HCT116 (cell line): ENCODE measurements around the gene ACLY. TPM values are rescaled to one million over a fixed set of nuclear protein-coding genes. Genes with fewer than 3 reads are reported as not detected.

Source experiments
- ATAC-seq: fragments of 200-7000 bp; cut with Tn5 transposase; 2 replicates; pipeline ENCODE4 v1.9.1; 2020; ENCODE audit warnings: mild to moderate bottlenecking, moderate library complexity
- BruUV-seq: library from RNA; stranded (reverse); fragments of 400-500 nt; replicated peaks from 2 replicates; lab custom pipeline; 2021; lab: Mats Ljungman, UMichigan
- CTCF ChIA-PET: fragments of 300-600 bp; sonication (Branson Sonifier 250); formaldehyde crosslinking; loops from one replicate; lab custom pipeline; 2021; ENCODE audit warnings: antibody characterized with exemption; lab: Charles Lee
- POLR2A ChIA-PET: fragments of 300-600, 350-600 bp; sonication (Branson Sonifier 250); formaldehyde crosslinking; loops from one replicate; lab custom pipeline; 2021; ENCODE audit warnings: antibody characterized with exemption; lab: Charles Lee
- RAD21 ChIA-PET, 2 experiments: fragments of 300-600 bp; sonication (Branson Sonifier 250); formaldehyde crosslinking; loops; one replicate each; lab custom pipeline; 2023; ENCODE audit warnings: low total read pairs in 2 of 2; ENCODE audit not compliant: uncharacterized antibody in 2 of 2, unreplicated experiment in 2 of 2, low non-redundant PET in 1 of 2; lab: Charles Lee
- DNase-seq: peaks from one replicate; pipeline ENCODE4 v3.0.0-alpha.2; 2010; ENCODE audit warnings: low read depth, low spot score
- H2AFZ ChIP-seq: fragments of 200-600 bp; shearing (Covaris generic), sonication (generic); 2 replicates; pipeline ENCODE4 v1.6.1; 2017; ENCODE audit warnings: low read depth, mixed run types, mixed read lengths, antibody characterized with exemption, low read length; ENCODE audit not compliant: poor library complexity, severe bottlenecking
- H3K27ac ChIP-seq: 2 replicates; pipeline ENCODE4 v1.5.1; 2012; ENCODE audit warnings: low read depth, low read length
- H3K27me3 ChIP-seq: fragments of 200-600 bp; sonication (generic); 2 replicates; pipeline ENCODE4 v1.6.1; 2016; ENCODE audit warnings: mixed run types, low read length, mixed read lengths; ENCODE audit not compliant: insufficient read depth
- H3K36me3 ChIP-seq, 2 experiments: fragments of 200-500 bp in 1 of 2; fragments of 200-600 bp in 1 of 2; sonication (Bioruptor generic) in 1 of 2; sonication (generic) in 1 of 2; 2 replicates each; pipeline versions ENCODE4 v1.5.1 to v1.6.1; 2014 to 2016; ENCODE audit warnings: low read length in 2 of 2, inconsistent platforms in 1 of 2, mixed read lengths in 1 of 2, mixed run types in 1 of 2; ENCODE audit not compliant: insufficient read depth in 2 of 2, control insufficient read depth in 1 of 2
- H3K4me1 ChIP-seq, 2 experiments: fragments of 200-600 bp in 1 of 2; sonication (generic) in 1 of 2; 2 replicates each; pipeline versions ENCODE4 v1.5.1 to v1.6.1; 2012 to 2017; ENCODE audit warnings: low read length in 2 of 2, inconsistent platforms in 1 of 2, mild to moderate bottlenecking in 1 of 2, mixed read lengths in 1 of 2, mixed run types in 1 of 2, moderate library complexity in 1 of 2; ENCODE audit not compliant: insufficient read depth in 2 of 2, control insufficient read depth in 1 of 2
- H3K4me2 ChIP-seq: fragments of 200-600 bp; sonication (generic); 2 replicates; pipeline ENCODE4 v1.6.1; 2017; ENCODE audit warnings: mixed run types, low read length, mixed read lengths
- H3K4me3 ChIP-seq, 2 experiments: fragments of 200-600 bp in 1 of 2; sonication (generic) in 1 of 2; replicated peaks in 1 of 2; 2 replicates each; pipeline ENCODE4 v1.5.1; 2011 to 2016; ENCODE audit warnings: low read length in 2 of 2, control low read depth in 1 of 2, low read depth in 1 of 2, mild to moderate bottlenecking in 1 of 2, mixed read lengths in 1 of 2, mixed run types in 1 of 2
- H3K79me2 ChIP-seq: fragments of 200-600 bp; sonication (generic); 2 replicates; pipeline ENCODE4 v1.6.1; 2017; ENCODE audit warnings: mild to moderate bottlenecking, mixed run types, low read length, moderate library complexity, mixed read lengths; ENCODE audit not compliant: insufficient read depth
- H3K9ac ChIP-seq: fragments of 200-600 bp; sonication (generic); 2 replicates; pipeline ENCODE4 v1.6.1; 2016; ENCODE audit warnings: low read length, mixed read lengths
- H3K9me2 ChIP-seq: fragments of 200-600 bp; sonication (generic), shearing (Covaris generic); 2 replicates; pipeline ENCODE4 v1.6.1; 2017; ENCODE audit warnings: mixed run types, mild to moderate bottlenecking, moderate library complexity; ENCODE audit not compliant: insufficient read depth
- H3K9me3 ChIP-seq, 2 experiments: fragments of 200-500 bp in 1 of 2; fragments of 200-600 bp in 1 of 2; sonication (Bioruptor generic) in 1 of 2; sonication (generic) in 1 of 2; 2 replicates each; pipeline ENCODE4 v1.6.1; 2014 to 2017; ENCODE audit warnings: low read length in 2 of 2, mixed read lengths in 2 of 2, inconsistent platforms in 1 of 2, low read depth in 1 of 2, mild to moderate bottlenecking in 1 of 2, mixed run types in 1 of 2, moderate library complexity in 1 of 2; ENCODE audit not compliant: control insufficient read depth in 1 of 2, insufficient read depth in 1 of 2
- H4K20me1 ChIP-seq: fragments of 200-600 bp; sonication (generic), shearing (Covaris generic); 2 replicates; pipeline ENCODE4 v1.6.1; 2017; ENCODE audit warnings: mixed run types, mild to moderate bottlenecking, moderate library complexity; ENCODE audit not compliant: insufficient read depth
- CEBPB ChIP-seq: IDR thresholded peaks from 2 replicates; pipeline ENCODE4 v1.6.1; 2012; ENCODE audit warnings: low read depth
- EGR1 ChIP-seq: IDR thresholded peaks from 2 replicates; pipeline ENCODE4 v1.6.1; 2012; ENCODE audit warnings: low read depth
- ELF1 ChIP-seq: IDR thresholded peaks from 2 replicates; pipeline ENCODE4 v1.6.1; 2012; ENCODE audit warnings: low read depth, borderline replicate concordance
- EZH2 ChIP-seq: fragments of 200-600 bp; sonication (generic); IDR thresholded peaks from 2 replicates; pipeline ENCODE4 v1.6.1; 2017; ENCODE audit warnings: antibody characterized with exemption, mixed run types
- FOSL1 ChIP-seq: IDR thresholded peaks from 2 replicates; pipeline ENCODE4 v1.6.1; 2012; ENCODE audit warnings: low read depth
- POLR2A ChIP-seq: IDR thresholded peaks from 2 replicates; pipeline ENCODE4 v1.7.0; 2011; ENCODE audit warnings: borderline replicate concordance; ENCODE audit not compliant: insufficient read depth, insufficient read length; ENCODE audit errors: extremely low read depth
- RAD21 ChIP-seq: IDR thresholded peaks from 2 replicates; pipeline ENCODE4 v1.6.1; 2012; ENCODE audit warnings: low read depth, mild to moderate bottlenecking
- SP1 ChIP-seq: IDR thresholded peaks from 2 replicates; pipeline ENCODE4 v1.6.1; 2012; ENCODE audit warnings: low read depth
- SRF ChIP-seq: IDR thresholded peaks from 2 replicates; pipeline ENCODE4 v1.6.1; 2012; ENCODE audit warnings: low read depth
- YY1 ChIP-seq: IDR thresholded peaks from 2 replicates; pipeline ENCODE4 v1.6.1; 2011; ENCODE audit warnings: low read length, low read depth, moderate library complexity, mild to moderate bottlenecking; ENCODE audit not compliant: insufficient replicate concordance; ENCODE audit errors: extremely low read depth
- ZNF274 ChIP-seq: fragments of 200-500 bp; sonication (Bioruptor generic); IDR thresholded peaks from 2 replicates; pipeline ENCODE4 v1.6.1; 2014; ENCODE audit warnings: mild to moderate bottlenecking, low read depth, low read length, inconsistent platforms
- intact Hi-C: fragments of 100-400 bp; cut with micrococcal nuclease; formaldehyde crosslinking; loops from 2 replicates; pipeline ENCODE4 v1.10.0; 2022
- total RNA-seq: library from RNA; stranded (reverse); gene quantifications from one replicate; pipeline ENCODE4 v1.2.1, GENCODE V29; 2021; ENCODE audit not compliant: unreplicated experiment
- TF ChIP-seq, protein P1 (sequence below), 3 experiments: fragments of 200-600 bp in 1 of 3; sonication (generic) in 1 of 3; IDR thresholded peaks in 2 of 3; conservative IDR thresholded peaks in 1 of 3; 2 replicates each; pipeline ENCODE4 v1.5.1; 2012 to 2017; ENCODE audit warnings: low read depth in 2 of 3, low read length in 2 of 3, antibody characterized with exemption in 1 of 3, borderline replicate concordance in 1 of 3, control low read depth in 1 of 3, mild to moderate bottlenecking in 1 of 3, mixed read lengths in 1 of 3, mixed run types in 1 of 3, moderate library complexity in 1 of 3; ENCODE audit not compliant: insufficient read depth in 1 of 3
- TF ChIP-seq, protein P2 (sequence below): IDR thresholded peaks from 2 replicates; pipeline ENCODE4 v1.6.1; 2012; ENCODE audit warnings: low read depth
- TF ChIP-seq, protein P3 (sequence below): IDR thresholded peaks from 2 replicates; pipeline ENCODE4 v1.6.1; 2012
- TF ChIP-seq, protein P4 (sequence below): IDR thresholded peaks from 2 replicates; pipeline ENCODE4 v1.6.1; 2012
- TF ChIP-seq, protein P5 (sequence below): IDR thresholded peaks from 2 replicates; pipeline ENCODE4 v1.6.1; 2011; ENCODE audit warnings: mild to moderate bottlenecking, low read length, moderate library complexity; ENCODE audit not compliant: insufficient replicate concordance; ENCODE audit errors: extremely low read depth

The ACLY gene
- total RNA-seq, 1 experiment from 2014 or later: 222 TPM

DNA sequence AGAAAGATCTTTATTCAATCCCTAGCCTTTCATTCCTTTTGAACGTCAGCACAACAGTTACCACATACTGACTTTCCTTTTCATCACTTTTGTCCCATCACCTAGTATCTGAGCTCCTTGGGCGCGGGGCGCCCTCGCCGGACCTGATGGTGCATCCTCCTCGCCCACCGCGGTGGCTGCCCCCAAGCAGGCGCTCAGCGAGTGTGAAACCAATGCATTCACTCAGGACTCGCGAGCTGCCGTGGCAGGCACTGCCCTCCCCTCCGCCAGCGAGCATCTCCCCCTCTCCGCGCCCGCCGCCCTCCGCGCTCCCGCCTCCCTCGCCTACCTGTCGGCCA lies 54.3 kb downstream of the ACLY start:
- Histone ChIP-seq H3K9me3 (no peaks in the 10 kb centered on the region), H3K36me3 (peaks cover 12 to 15% of the 10 kb centered on the region in 2 experiments), H3K4me1 (peaks cover 9 to 18% of the 10 kb centered on the region in 2 experiments; a peak in 3 of 4 replicates), H4K20me1 (no peaks in the 10 kb centered on the region), H3K79me2 (peaks cover 54% of the 10 kb centered on the region), H3K4me2 (peak overlapping the region; percentile 97), H3K27ac (peak overlapping the region; percentile 78), H2AFZ (no peak overlapping the region), H3K9me2 (no peaks in the 10 kb centered on the region), H3K4me3 (peak overlapping the region; percentile 95 to 100), H3K27me3 (no peaks in the 10 kb centered on the region), H3K9ac (peak overlapping the region; percentile 99)
- ChIA-PET RAD21 (no interaction called here), CTCF (interaction anchor here (0.6 kb wide), 1 partner anchor 142 kb away, joined by 5 read pairs; no protein-coding TSS in a partner anchor), POLR2A (interaction anchor here (0.7 to 1.3 kb wide), 2 partner anchors 16 to 86 kb away, joined by 3 to 5 read pairs; no protein-coding TSS in a partner anchor)
- no TSS peak for BruUV-seq
- no peak for ATAC-seq
- DNase-seq: no peak
- no peak for TF ChIP-seq YY1
- TF ChIP-seq, protein P1, sequence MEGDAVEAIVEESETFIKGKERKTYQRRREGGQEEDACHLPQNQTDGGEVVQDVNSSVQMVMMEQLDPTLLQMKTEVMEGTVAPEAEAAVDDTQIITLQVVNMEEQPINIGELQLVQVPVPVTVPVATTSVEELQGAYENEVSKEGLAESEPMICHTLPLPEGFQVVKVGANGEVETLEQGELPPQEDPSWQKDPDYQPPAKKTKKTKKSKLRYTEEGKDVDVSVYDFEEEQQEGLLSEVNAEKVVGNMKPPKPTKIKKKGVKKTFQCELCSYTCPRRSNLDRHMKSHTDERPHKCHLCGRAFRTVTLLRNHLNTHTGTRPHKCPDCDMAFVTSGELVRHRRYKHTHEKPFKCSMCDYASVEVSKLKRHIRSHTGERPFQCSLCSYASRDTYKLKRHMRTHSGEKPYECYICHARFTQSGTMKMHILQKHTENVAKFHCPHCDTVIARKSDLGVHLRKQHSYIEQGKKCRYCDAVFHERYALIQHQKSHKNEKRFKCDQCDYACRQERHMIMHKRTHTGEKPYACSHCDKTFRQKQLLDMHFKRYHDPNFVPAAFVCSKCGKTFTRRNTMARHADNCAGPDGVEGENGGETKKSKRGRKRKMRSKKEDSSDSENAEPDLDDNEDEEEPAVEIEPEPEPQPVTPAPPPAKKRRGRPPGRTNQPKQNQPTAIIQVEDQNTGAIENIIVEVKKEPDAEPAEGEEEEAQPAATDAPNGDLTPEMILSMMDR (IDR thresholded peaks at IDR 0.05 in 2 of 3, conservative IDR thresholded peaks at IDR 0.05 in 1 of 3; ENCODE audit: borderline replicate concordance in 1 of 3, insufficient read depth in 1 of 3, low read depth in 2 of 3, low read length in 2 of 3): no peak
- no peak for TF ChIP-seq CEBPB
- no peak for TF ChIP-seq SP1
- TF ChIP-seq, protein P2, sequence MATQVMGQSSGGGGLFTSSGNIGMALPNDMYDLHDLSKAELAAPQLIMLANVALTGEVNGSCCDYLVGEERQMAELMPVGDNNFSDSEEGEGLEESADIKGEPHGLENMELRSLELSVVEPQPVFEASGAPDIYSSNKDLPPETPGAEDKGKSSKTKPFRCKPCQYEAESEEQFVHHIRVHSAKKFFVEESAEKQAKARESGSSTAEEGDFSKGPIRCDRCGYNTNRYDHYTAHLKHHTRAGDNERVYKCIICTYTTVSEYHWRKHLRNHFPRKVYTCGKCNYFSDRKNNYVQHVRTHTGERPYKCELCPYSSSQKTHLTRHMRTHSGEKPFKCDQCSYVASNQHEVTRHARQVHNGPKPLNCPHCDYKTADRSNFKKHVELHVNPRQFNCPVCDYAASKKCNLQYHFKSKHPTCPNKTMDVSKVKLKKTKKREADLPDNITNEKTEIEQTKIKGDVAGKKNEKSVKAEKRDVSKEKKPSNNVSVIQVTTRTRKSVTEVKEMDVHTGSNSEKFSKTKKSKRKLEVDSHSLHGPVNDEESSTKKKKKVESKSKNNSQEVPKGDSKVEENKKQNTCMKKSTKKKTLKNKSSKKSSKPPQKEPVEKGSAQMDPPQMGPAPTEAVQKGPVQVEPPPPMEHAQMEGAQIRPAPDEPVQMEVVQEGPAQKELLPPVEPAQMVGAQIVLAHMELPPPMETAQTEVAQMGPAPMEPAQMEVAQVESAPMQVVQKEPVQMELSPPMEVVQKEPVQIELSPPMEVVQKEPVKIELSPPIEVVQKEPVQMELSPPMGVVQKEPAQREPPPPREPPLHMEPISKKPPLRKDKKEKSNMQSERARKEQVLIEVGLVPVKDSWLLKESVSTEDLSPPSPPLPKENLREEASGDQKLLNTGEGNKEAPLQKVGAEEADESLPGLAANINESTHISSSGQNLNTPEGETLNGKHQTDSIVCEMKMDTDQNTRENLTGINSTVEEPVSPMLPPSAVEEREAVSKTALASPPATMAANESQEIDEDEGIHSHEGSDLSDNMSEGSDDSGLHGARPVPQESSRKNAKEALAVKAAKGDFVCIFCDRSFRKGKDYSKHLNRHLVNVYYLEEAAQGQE: no peak
- TF ChIP-seq EZH2: no peak
- no peak for TF ChIP-seq ZNF274
- TF ChIP-seq POLR2A: no peak
- TF ChIP-seq, protein P3, sequence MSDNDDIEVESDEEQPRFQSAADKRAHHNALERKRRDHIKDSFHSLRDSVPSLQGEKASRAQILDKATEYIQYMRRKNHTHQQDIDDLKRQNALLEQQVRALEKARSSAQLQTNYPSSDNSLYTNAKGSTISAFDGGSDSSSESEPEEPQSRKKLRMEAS: no peak; the same call in 1 of the 2 replicates
- TF ChIP-seq, protein P4, sequence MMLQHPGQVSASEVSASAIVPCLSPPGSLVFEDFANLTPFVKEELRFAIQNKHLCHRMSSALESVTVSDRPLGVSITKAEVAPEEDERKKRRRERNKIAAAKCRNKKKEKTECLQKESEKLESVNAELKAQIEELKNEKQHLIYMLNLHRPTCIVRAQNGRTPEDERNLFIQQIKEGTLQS: no peak
- TF ChIP-seq ELF1: no peak
- no peak for TF ChIP-seq FOSL1
- TF ChIP-seq, protein P5, sequence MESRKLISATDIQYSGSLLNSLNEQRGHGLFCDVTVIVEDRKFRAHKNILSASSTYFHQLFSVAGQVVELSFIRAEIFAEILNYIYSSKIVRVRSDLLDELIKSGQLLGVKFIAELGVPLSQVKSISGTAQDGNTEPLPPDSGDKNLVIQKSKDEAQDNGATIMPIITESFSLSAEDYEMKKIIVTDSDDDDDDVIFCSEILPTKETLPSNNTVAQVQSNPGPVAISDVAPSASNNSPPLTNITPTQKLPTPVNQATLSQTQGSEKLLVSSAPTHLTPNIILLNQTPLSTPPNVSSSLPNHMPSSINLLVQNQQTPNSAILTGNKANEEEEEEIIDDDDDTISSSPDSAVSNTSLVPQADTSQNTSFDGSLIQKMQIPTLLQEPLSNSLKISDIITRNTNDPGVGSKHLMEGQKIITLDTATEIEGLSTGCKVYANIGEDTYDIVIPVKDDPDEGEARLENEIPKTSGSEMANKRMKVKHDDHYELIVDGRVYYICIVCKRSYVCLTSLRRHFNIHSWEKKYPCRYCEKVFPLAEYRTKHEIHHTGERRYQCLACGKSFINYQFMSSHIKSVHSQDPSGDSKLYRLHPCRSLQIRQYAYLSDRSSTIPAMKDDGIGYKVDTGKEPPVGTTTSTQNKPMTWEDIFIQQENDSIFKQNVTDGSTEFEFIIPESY: no peak
- no peak for TF ChIP-seq SRF
- no peak for TF ChIP-seq EGR1
- no peak for TF ChIP-seq RAD21
- intact Hi-C loops: no loop called here
